K562 (cell line): ENCODE measurements around the gene GPR162. TPM values are rescaled to one million over a fixed set of nuclear protein-coding genes. Genes with fewer than 3 reads are reported as not detected.

ENCODE experiments used
- CC2D1A ChIP-seq: fragments of 450-650 bp; IDR thresholded peaks from 2 replicates; pipeline ENCODE4 v1.6.1; 2017; ENCODE audit warnings: mild to moderate bottlenecking
- GATA2 ChIP-seq: sonication (generic); formaldehyde crosslinking; IDR thresholded peaks from 2 replicates; pipeline ENCODE4 v1.4.0; 2020; ENCODE audit warnings: mild to moderate bottlenecking, missing genetic modification reagents
- KDM4B ChIP-seq, 2 experiments: fragments of 450-650 bp in 1 of 2; sonication (generic) in 1 of 2; IDR thresholded peaks; 2 replicates each; pipeline ENCODE4 v1.6.1; 2016 to 2017; ENCODE audit warnings: borderline replicate concordance in 2 of 2, antibody characterized with exemption in 1 of 2, low read depth in 1 of 2, mild to moderate bottlenecking in 1 of 2
- MCM7 ChIP-seq, 2 experiments: fragments of 450-650 bp; IDR thresholded peaks; 2 replicates each; pipeline ENCODE4 v1.6.1; 2016 to 2018
- MED1 ChIP-seq: sonication (generic); formaldehyde crosslinking; IDR thresholded peaks from 2 replicates; pipeline ENCODE4 v1.8.1; 2023; ENCODE audit warnings: missing genetic modification reagents, borderline replicate concordance
- MIER1 ChIP-seq: fragments of 450-650 bp; IDR thresholded peaks from 2 replicates; pipeline ENCODE4 v1.6.1; 2016; ENCODE audit warnings: antibody characterized with exemption, mild to moderate bottlenecking, low read depth
- NCOA6 ChIP-seq: fragments of 450-650 bp; IDR thresholded peaks from 2 replicates; pipeline ENCODE4 v1.6.1; 2017; ENCODE audit warnings: mild to moderate bottlenecking
- NRF1 ChIP-seq, 2 experiments: fragments of 450-650 bp; IDR thresholded peaks in 1 of 2; conservative IDR thresholded peaks in 1 of 2; 2 replicates each; pipeline ENCODE4 v1.6.1; 2014; ENCODE audit warnings: mild to moderate bottlenecking in 2 of 2
- RCOR1 ChIP-seq, 2 experiments: IDR thresholded peaks; 2 replicates each; pipeline ENCODE4 v1.6.1; 2012; ENCODE audit warnings: low read depth in 2 of 2, low read length in 2 of 2, borderline replicate concordance in 1 of 2, improper control_type of control experiment in 1 of 2
- SIN3A ChIP-seq, 2 experiments: fragments of 150-350 bp in 1 of 2; IDR thresholded peaks; 2 replicates each; pipeline ENCODE4 v1.6.1; 2011 to 2016; ENCODE audit warnings: borderline replicate concordance in 2 of 2, low read depth in 2 of 2, low read length in 2 of 2, mild to moderate bottlenecking in 2 of 2, moderate library complexity in 2 of 2; ENCODE audit not compliant: control insufficient read depth in 1 of 2
- SNIP1 ChIP-seq: fragments of 450-650 bp; IDR thresholded peaks from 2 replicates; pipeline ENCODE4 v1.7.1; 2017; ENCODE audit warnings: low read depth, mild to moderate bottlenecking
- TCF7 ChIP-seq: sonication (generic); IDR thresholded peaks from 2 replicates; pipeline ENCODE4 v1.6.1; 2016; ENCODE audit warnings: antibody characterized with exemption, borderline replicate concordance
- TSHZ1 ChIP-seq: fragments of 250-450 bp; sonication (Bioruptor Pico); IDR thresholded peaks from 2 replicates; pipeline ENCODE4 v1.4.0; 2020; ENCODE audit warnings: mild to moderate bottlenecking, moderate library complexity
- ZBTB2 ChIP-seq: fragments of 450-650 bp; IDR thresholded peaks from 2 replicates; pipeline ENCODE4 v1.6.1; 2016; ENCODE audit warnings: antibody characterized with exemption
- ZNF133 ChIP-seq: fragments of 250-450 bp; sonication (Bioruptor Pico); IDR thresholded peaks from 2 replicates; pipeline ENCODE4 v1.4.0; 2020; ENCODE audit warnings: mild to moderate bottlenecking
- ZNF354B ChIP-seq: fragments of 250-450 bp; sonication (Bioruptor Pico); IDR thresholded peaks from 2 replicates; pipeline ENCODE4 v1.4.0; 2020
- polyA plus RNA-seq, 8 experiments: library from polyadenylated mRNA; depleted of rRNA in 4 of 8; stranded (reverse) in 5 of 8; unstranded in 3 of 8; fragments of >200 nt; fragmentation: Nextera tagmentation in 2 of 8; fragmentation: Illumina TruSeq in 1 of 8; extraction: Ambion mirVana in 2 of 8; extraction: Trizol in 1 of 8; gene quantifications; 2 replicates each; pipeline versions ENCODE4 v1.2.1 to v1.2.3, GENCODE V29; 2011 to 2014; ENCODE audit warnings: inconsistent platforms in 1 of 8, missing spikeins in 1 of 8
- total RNA-seq, 7 experiments: library from RNA; depleted of rRNA in 6 of 7; stranded (reverse); fragments of >200 nt in 6 of 7; fragmentation: Illumina TruSeq in 2 of 7; extraction: Trizol in 2 of 7; gene quantifications; 2 replicates each; pipeline versions ENCODE4 v1.2.1 to v1.2.3, GENCODE V29; 2011 to 2021; ENCODE audit warnings: low replicate concordance in 1 of 7
- TF ChIP-seq, protein P1 (sequence below): sonication (generic); formaldehyde crosslinking; IDR thresholded peaks from 2 replicates; pipeline ENCODE4 v1.8.0; 2023; ENCODE audit warnings: mild to moderate bottlenecking, missing genetic modification reagents
- TF ChIP-seq, protein P2 (sequence below): fragments of 450-650 bp; formaldehyde crosslinking; IDR thresholded peaks from 2 replicates; pipeline ENCODE4 v1.4.0; 2022; ENCODE audit warnings: missing genetic modification characterization

Gene GPR162
- total and polyA plus RNA-seq, 9 of the 15 experiments (the other 6 are each of a cell fraction or from before 2014, with no cell fraction given) = 0.65 to 1.8 (median 1.1) TPM; not detected in 2

DNA sequence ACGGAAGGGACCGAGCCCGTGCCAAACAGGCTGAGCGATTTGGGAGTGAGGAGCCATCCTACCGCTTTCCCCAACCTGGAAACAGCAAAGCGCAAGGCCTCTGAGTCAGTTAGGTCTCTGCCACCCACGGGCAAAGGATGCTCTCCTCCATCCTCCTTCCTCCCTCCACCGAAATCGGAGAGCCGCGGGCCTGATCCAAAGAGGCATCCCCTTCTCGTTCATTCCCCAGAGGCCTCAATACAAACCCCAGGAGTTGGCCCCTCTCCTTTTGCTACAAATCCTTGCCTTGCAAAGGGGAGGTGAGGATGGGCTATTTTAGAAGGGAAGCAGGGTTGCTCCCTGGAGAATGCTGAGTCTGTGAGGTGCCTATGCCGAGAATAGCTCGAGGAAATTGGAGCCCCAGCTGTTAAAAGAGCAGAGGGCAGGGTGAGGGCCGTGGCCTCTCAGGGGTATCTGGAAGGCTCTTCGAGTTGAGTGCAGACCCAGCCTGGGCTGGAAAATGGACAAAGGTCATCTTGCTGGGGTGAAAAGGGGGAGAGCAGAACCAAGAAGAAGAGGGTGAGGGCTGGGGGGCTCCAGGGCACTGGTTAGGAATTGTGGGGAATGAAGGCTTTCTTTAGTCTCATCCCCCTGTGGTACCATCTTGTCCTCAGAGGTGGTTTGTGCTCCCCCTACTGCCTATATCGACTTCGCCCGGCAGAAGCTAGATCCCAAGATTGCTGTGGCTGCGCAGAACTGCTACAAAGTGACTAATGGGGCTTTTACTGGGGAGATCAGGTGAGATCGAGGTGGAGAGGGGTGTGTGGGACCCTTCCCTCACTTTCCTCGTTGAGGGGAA lies 46.8 kb downstream of the GPR162 start (continued):
- no peak for TF ChIP-seq ZBTB2
- no peak for TF ChIP-seq TSHZ1 (CRISPR knock-in tag)
- TF ChIP-seq ZNF133 = no peak
- no peak for TF ChIP-seq RCOR1 (IDR thresholded peaks at IDR 0.05; ENCODE audit: borderline replicate concordance in 1 of 2, low read depth in 2 of 2, low read length in 2 of 2)
- TF ChIP-seq CC2D1A = no peak
- TF ChIP-seq, protein P1, sequence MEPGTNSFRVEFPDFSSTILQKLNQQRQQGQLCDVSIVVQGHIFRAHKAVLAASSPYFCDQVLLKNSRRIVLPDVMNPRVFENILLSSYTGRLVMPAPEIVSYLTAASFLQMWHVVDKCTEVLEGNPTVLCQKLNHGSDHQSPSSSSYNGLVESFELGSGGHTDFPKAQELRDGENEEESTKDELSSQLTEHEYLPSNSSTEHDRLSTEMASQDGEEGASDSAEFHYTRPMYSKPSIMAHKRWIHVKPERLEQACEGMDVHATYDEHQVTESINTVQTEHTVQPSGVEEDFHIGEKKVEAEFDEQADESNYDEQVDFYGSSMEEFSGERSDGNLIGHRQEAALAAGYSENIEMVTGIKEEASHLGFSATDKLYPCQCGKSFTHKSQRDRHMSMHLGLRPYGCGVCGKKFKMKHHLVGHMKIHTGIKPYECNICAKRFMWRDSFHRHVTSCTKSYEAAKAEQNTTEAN (CRISPR knock-in tag) = no peak
- TF ChIP-seq SNIP1 = no peak
- no peak for TF ChIP-seq MIER1
- no peak for TF ChIP-seq ZNF354B
- no peak for TF ChIP-seq TCF7
- TF ChIP-seq, protein P2, sequence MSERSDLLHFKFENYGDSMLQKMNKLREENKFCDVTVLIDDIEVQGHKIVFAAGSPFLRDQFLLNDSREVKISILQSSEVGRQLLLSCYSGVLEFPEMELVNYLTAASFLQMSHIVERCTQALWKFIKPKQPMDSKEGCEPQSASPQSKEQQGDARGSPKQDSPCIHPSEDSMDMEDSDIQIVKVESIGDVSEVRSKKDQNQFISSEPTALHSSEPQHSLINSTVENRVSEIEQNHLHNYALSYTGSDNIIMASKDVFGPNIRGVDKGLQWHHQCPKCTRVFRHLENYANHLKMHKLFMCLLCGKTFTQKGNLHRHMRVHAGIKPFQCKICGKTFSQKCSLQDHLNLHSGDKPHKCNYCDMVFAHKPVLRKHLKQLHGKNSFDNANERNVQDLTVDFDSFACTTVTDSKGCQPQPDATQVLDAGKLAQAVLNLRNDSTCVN = no peak
- 0 out of 4 replicates have a peak, but pooled peaks of 1 of the 2 experiments have one; percentile 9 for TF ChIP-seq SIN3A (IDR thresholded peaks at IDR 0.05; ENCODE audit: borderline replicate concordance in 2 of 2, control insufficient read depth in 1 of 2, low read depth in 2 of 2, low read length in 2 of 2)
- peak; percentile 34 to 58; a peak in 3 of 4 replicates for TF ChIP-seq NRF1 (conservative IDR thresholded peaks at IDR 0.05 in 1 of 2, IDR thresholded peaks at IDR 0.05 in 1 of 2)
- TF ChIP-seq MED1 (CRISPR knock-in tag) = 0 out of 2 replicates have a peak, but pooled peaks have one; percentile 29
- TF ChIP-seq NCOA6 = no peak
- TF ChIP-seq GATA2 (CRISPR knock-in tag) = peak; percentile 51; the same call in 1 of the 2 replicates
- no peak for TF ChIP-seq KDM4B (IDR thresholded peaks at IDR 0.05; ENCODE audit: borderline replicate concordance in 2 of 2, low read depth in 1 of 2)
- TF ChIP-seq MCM7 (IDR thresholded peaks at IDR 0.05) = no peak
